ENCODE results near the gene FUCA1. TPM values are rescaled to one million over a fixed set of nuclear protein-coding genes. Genes with fewer than 3 reads are reported as not detected.
"Not testable (repeated sequence)": the region's sequence is repeated elsewhere in the genome, so short reads cannot be mapped to it uniquely, and the experiment has no call there.

The FUCA1 gene
- total and polyA plus RNA-seq, 2 donors (not counting 3 experiments of a cell fraction or from before 2014, with no cell fraction given), result 4.9 to 5.6 TPM

DNA sequence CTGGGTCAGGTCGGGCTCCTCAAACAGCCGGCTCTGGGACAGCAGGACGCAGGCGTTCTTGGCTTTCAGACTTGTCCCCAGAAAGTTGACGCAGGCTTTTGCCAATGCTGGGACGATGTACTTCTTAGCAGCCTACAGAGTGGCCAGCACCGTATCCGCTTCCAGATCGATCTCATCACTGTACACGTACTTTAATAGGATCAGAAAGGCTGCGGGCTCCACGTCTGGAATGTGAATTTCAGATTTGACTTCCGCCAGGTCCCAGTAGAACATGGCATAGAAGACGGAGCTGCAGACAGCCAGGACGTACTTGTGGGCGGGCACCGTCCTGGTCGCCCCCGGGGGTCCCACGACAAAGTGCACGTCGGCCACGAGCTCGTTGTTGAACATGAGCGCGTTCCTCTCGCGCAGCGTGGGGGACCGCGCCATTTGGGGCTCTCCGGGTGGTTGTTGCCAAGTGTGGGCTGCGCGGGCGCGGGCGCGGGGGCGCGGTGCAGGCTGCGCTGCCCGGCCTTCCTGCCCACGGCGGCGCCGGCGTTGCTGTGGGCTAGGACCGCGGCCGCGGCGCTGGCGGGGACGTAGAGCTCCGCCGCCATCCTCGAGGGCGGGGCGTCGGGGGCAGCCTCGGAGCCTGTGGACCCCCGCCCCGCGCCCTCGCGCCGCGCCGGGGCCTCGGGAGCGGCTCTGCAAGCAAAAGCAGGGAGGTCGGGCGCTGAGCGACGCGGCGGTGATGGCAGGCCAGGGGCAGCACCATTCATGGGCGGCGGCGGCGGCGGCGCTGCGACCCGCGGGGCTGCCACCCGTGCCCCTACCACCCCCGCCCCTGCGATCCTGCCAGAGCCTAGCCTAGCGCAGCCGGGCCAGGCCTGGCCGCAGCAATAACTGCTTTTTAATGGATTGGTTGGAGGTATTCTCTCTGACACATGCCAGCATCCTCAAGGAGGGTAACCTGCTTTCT, 34.5 kb upstream of the FUCA1 start:
- no peak overlapping the region for H2AFZ ChIP-seq (ENCODE audit: low read depth, low read length)
- peak overlapping the region in 1 of 3 experiments; percentile 20 for H3K4me3 ChIP-seq (replicated peaks in 1 of 3; ENCODE audit: insufficient read depth in 1 of 3, low read depth in 1 of 3, low read length in 3 of 3)
- peaks cover 37 to 41% of the 10 kb centered on the region in 2 experiments for H3K27me3 ChIP-seq (ENCODE audit: control insufficient read depth in 2 of 2, insufficient read depth in 2 of 2, low read length in 2 of 2)
- POLR2A ChIA-PET, result no interaction called here
- DNase-seq (ENCODE audit: low read depth, low spot score) (no peak), FAIRE-seq (no peak)
- no peaks in the 10 kb centered on the region for H3K36me3 ChIP-seq (ENCODE audit: control insufficient read depth in 2 of 2, extremely low read depth in 1 of 2, insufficient read depth in 2 of 2, low read length in 2 of 2)
- CTCF ChIA-PET, result interaction anchor here (1.2 to 1.3 kb wide), 2 partner anchors 10 to 14 kb away, joined by 3 to 4 read pairs; no protein-coding TSS in a partner anchor
- no peaks in the 10 kb centered on the region for H3K4me1 ChIP-seq (ENCODE audit: control insufficient read depth, extremely low read depth, insufficient read depth, low read length)
- no peak overlapping the region for H3K27ac ChIP-seq (ENCODE audit: insufficient read depth, low read depth, low read length)
- H3K79me2 ChIP-seq (ENCODE audit: control insufficient read depth, insufficient read depth, low read length), result no peaks in the 10 kb centered on the region
- peak overlapping the region; percentile 17 for H3K4me2 ChIP-seq (ENCODE audit: insufficient read depth, low read length)
- H4K20me1 ChIP-seq (replicated peaks; ENCODE audit: control insufficient read depth, extremely low read depth, insufficient read depth, low read length), result no peaks in the 10 kb centered on the region
- H3K9ac ChIP-seq (replicated peaks; ENCODE audit: extremely low read depth, insufficient read depth, low read length), result no peak overlapping the region
- H3K9me3 ChIP-seq (replicated peaks; ENCODE audit: control insufficient read depth, insufficient read depth, low read length), result no peaks in the 10 kb centered on the region
- BruUV-seq (replicated peaks), result no TSS peak
- peak; percentile 90 for TF ChIP-seq EZH2 (IDR thresholded peaks at IDR 0.05; ENCODE audit: borderline replicate concordance, low read depth, low read length, severe bottlenecking)
- TF ChIP-seq, protein P1, sequence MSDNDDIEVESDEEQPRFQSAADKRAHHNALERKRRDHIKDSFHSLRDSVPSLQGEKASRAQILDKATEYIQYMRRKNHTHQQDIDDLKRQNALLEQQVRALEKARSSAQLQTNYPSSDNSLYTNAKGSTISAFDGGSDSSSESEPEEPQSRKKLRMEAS (IDR thresholded peaks at IDR 0.05; ENCODE audit: insufficient read depth, insufficient read length), result no peak
- dilution Hi-C loops (cut with MboI; ENCODE audit: extremely low pct_ligation_motif_present, low sequenced_read_pairs) (no loop called here), intact Hi-C loops (cut with micrococcal nuclease) (no loop called here)
- H3K9me1 ChIP-seq (replicated peaks; ENCODE audit: control insufficient read depth, extremely low read depth, insufficient read depth, low read length), result no peaks in the 10 kb centered on the region

DNA sequence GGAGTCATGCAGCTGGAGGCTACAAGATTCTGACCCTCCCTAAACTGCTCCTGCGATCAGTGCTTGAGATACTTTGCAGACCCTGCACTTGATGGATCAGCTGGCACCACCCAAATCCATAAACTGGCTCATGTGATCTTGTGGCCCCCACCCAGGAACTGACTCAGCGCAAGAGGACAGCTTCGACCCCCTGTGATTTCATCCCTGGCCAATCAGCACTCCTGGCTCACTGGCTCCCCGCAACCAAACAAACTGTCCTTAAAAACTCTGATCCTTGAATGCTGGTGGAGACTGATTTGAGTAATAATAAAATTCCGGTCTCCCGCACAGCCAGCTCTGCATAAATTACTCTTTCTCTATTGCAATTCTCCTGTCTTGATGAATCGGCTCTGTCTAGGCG, 31.9 kb upstream of the FUCA1 start:
- H3K36me3 ChIP-seq (ENCODE audit: control insufficient read depth in 2 of 2, extremely low read depth in 1 of 2, insufficient read depth in 2 of 2, low read length in 2 of 2); H4K20me1 ChIP-seq (replicated peaks; ENCODE audit: control insufficient read depth, extremely low read depth, insufficient read depth, low read length); intact Hi-C loops (cut with micrococcal nuclease); H3K27ac ChIP-seq (ENCODE audit: insufficient read depth, low read depth, low read length); H3K9ac ChIP-seq (replicated peaks; ENCODE audit: extremely low read depth, insufficient read depth, low read length); H3K4me3 ChIP-seq (replicated peaks in 1 of 3; ENCODE audit: insufficient read depth in 1 of 3, low read depth in 1 of 3, low read length in 3 of 3); H3K79me2 ChIP-seq (ENCODE audit: control insufficient read depth, insufficient read depth, low read length); dilution Hi-C loops (cut with MboI; ENCODE audit: extremely low pct_ligation_motif_present, low sequenced_read_pairs); FAIRE-seq; POLR2A ChIA-PET; BruUV-seq (replicated peaks); H3K4me2 ChIP-seq (ENCODE audit: insufficient read depth, low read length); H3K9me1 ChIP-seq (replicated peaks; ENCODE audit: control insufficient read depth, extremely low read depth, insufficient read depth, low read length); DNase-seq (ENCODE audit: low read depth, low spot score); H3K9me3 ChIP-seq (replicated peaks; ENCODE audit: control insufficient read depth, insufficient read depth, low read length); CTCF ChIA-PET; H3K4me1 ChIP-seq (ENCODE audit: control insufficient read depth, extremely low read depth, insufficient read depth, low read length); H2AFZ ChIP-seq (ENCODE audit: low read depth, low read length): not testable (repeated sequence)
- peaks cover 30 to 34% of the 10 kb centered on the region in 2 experiments for H3K27me3 ChIP-seq (ENCODE audit: control insufficient read depth in 2 of 2, insufficient read depth in 2 of 2, low read length in 2 of 2)
